Vein endothelial cell (primary cell): ENCODE results near the gene SMAP2. TPM values are rescaled to one million over a fixed set of nuclear protein-coding genes. Genes with fewer than 3 reads are reported as not detected.

ENCODE experiments used
- total RNA-seq: library from RNA; depleted of rRNA; stranded (reverse); fragments of >200 nt; gene quantifications from 2 replicates; pipeline ENCODE4 v1.2.3, GENCODE V29; 2012

Gene SMAP2
- total RNA-seq = 7.8 and 10.5 TPM in 2 replicates

DNA sequence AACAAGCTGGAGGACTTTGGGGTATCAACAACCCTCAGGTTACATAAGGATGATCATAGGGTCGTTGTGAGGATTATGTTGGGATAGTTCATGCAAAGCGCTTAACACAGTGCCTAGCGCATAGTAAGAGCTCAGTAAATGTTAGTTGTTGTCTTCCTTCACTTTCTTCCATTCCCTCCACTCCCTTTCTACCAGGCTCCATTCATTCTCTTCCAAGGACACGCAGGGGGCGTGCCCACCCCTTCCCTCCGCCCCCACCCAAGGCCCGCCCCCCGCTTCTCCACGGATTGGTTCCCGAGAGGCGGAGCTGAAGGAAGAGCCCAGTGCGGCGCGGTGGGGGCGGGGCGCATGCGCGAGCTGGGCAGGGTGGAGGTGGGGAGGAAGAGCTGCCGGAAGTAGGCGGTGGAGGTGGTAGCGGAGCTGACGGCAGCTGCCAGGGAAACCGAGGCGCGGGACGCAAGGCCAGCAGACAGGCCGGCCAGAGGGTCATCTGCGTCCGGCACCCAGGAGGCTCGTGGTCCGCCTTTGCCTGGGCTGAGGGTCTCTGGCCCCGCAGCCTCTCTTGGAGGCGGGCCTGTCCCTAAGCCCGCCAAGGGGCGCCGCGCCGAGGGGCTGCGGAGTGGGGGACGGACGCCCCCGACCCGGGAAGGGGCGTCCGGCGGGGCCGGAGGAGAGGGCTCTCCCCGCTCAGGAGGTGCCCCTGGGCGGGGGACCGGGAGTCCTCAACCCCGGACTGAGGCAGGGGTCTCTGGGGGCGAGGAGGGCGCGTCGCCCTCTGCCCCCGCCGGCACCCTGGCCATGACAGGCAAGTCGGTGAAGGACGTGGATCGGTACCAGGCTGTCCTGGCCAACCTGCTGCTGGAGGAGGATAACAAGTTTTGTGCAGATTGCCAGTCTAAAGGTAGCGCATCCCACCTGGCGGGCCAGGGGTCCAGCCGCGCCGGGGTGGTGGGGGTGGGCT is at the start of gene SMAP2:
SMAP2 (plus strand) TSS at position 405 of the 961 bp plus-strand sequence; CDS start at position 799, 394 bp downstream.

GRCh38 chr1:40449684-40450494 is 76.4 kb downstream of the SMAP2 start, which contains the start of gene ZFP69B:
TSS of gene ZFP69B (plus strand) at chr1:40450476. CDS start at chr1:40450962, 486 bp downstream.

Other genes with a start within 250 kb of the SMAP2 start
- gene RLF, start 212.3 kb upstream of the SMAP2 start, total RNA-seq = 18.8 and 27.1 TPM in 2 replicates
- not detected in 2 replicates for gene TMCO2, start 125.8 kb upstream of the SMAP2 start, total RNA-seq
- gene ZMPSTE24, start 115.5 kb upstream of the SMAP2 start, total RNA-seq = 51.9 and 72.7 TPM in 2 replicates
- 0.19 and 0.33 TPM in 2 replicates for gene COL9A2, start 56.4 kb upstream of the SMAP2 start, total RNA-seq
- 3.9 and 4.3 TPM in 2 replicates for gene ZFP69B, start 76.7 kb downstream of the SMAP2 start, total RNA-seq
- 2.0 and 2.2 TPM in 2 replicates for gene ZFP69, start 103.6 kb downstream of the SMAP2 start, total RNA-seq
- gene EXO5, start 135.0 kb downstream of the SMAP2 start, total RNA-seq = 8.2 and 9.5 TPM in 2 replicates
- gene ZNF684, start 157.9 kb downstream of the SMAP2 start, total RNA-seq = 3.6 and 4.1 TPM in 2 replicates